ENCODE measurements around the gene C22orf39.

Gene C22orf39

GRCh38 chr22:19447330-19448075, at the start of gene C22orf39:
Gene C22orf39, minus strand, starts transcription at chr22:19447711. Its CDS starts 23 bp downstream, at chr22:19447688.
- DNase-seq: peak; percentile 78

GRCh38 chr22:19497245-19497644, 49.7 kb upstream of the C22orf39 start:
- DNase-seq: no peak

DNA sequence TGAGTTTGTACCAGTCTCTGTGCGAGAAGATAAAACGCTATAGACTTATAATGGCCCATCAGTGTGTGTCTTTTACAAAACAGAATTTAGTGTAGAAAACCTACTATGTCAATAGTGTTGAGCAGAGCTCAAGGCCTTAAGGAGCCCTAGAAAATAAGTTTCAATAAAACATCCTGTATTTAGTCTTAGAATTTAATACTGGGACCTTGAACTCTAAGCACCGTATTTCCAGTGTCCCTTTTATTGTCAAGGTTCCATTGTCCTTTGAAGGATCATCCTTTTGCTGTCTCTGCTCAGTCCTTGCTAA, 48.8 kb upstream of the C22orf39 start:
- DNase-seq: no peak

GRCh38 chr22:19495562-19496323, 48.2 kb upstream of the C22orf39 start:
- DNase-seq: no peak

GRCh38 chr22:19494676-19495173, 47.2 kb upstream of the C22orf39 start:
- no peak for DNase-seq

DNA sequence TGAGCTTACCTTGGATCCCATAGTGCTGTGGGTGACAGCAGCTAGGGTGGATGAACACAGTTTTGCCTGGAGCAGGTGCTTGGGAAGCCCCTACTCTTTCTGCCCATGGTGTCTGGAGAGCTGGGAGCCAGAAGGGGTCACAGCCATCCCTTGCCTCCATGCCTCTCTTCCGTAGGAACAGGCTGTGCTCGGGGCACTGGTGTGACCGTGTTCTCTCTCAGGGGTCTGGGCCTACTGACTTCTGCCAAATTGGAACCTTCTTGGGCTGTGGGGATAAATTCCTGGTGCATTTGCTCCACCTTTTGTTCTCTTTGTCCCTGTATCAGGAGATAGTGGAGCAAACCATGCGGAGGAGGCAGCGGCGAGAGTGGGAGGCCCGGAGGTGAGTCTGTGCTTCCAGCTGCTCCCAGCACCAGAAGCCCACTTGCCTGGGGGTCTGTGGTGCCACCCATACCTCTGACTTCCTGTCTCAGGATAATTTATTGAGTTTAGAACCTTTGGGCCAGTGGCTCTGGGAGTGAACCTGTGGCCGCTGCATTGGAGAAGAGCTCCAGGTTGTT, 46.6 kb upstream of the C22orf39 start:
- DNase-seq: no peak

DNA sequence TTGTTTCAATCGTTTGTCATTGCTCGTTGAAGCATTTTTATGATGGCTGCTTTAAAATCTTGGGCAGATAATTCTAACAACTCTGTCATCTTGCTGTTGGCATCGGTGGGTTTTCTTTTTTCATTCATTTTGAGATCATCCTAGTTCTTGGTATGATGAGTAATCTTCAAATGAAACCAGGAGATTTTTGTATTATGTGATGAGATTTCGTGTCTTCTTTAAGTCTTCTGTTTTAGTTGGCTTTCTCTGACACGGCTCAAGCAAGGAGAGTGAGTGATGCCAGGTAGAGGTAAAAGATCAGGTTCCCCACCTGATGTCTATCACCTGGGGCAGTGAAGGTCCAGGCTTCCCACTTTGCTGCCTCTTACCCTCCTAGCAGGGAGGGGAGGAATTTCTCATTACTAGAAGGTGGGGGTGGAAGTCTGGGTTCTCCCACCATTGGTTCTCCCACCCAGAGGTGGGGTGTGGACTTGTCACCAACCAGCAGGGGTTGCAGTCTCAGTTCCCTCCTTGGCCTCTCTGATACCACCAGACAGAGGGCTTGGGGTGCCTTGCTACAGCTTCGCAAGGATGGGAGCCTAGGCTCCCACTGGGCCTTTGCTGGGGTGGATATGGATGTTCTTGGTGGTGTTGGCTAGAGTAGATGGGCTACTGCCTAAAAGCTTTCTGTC, 45.1 kb upstream of the C22orf39 start:
- no peak for DNase-seq

GRCh38 chr22:19490628-19491230, 43.2 kb upstream of the C22orf39 start:
- DNase-seq: no peak

DNA sequence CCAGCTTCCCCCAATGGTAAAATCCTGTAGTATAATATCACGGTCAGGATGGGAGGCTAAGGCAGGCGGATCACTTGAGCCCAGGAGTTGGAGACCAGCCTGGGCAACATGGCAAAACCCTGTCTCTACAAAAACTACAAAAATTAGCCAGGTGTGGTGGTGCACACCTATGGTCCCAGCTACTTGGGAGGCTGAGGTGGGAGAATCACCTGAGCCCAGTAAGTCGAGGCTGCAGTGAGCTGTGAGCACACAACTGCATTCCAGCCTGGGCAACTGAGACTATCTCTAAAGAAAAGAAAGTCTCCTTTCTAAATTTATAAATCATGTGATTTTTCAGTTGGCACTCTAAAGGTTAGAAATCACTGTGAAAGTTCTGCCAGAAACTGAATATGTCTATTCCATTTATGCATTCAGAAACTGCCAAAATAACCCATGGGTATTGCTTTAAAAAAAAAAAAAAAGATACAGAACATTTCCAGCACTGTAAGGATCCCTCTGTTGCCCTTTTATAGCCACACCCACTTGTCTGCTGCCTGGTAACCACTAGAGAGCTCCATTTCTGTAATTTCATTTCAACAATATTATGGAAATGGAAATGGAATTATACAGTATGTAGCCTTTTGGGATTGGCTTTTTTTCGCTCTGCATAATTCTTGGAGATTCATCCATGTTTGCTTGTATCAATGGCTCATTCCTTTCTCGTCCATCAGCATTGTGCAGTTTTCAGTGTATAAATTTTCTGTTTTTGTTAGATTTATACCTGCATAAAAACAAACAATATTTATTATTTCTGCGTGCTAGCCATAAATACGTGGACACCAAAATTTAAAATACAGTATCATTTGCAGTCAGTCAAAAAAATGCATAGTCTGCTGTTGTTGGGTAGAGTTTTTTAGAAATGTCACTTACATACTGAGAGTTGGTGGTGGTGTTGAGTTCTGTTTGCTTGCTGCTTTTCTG, 41.7 kb upstream of the C22orf39 start:
- DNase-seq: no peak

GRCh38 chr22:19488285-19488684, 40.8 kb upstream of the C22orf39 start:
- DNase-seq: no peak

- no peak for DNase-seq
These were observed 36.2 kb upstream of the C22orf39 start for GRCh38 chr22:19483481-19484244.

GRCh38 chr22:19482297-19482696, 34.8 kb upstream of the C22orf39 start:
- DNase-seq: no peak

- no peak for DNase-seq
These were observed 33.3 kb upstream of the C22orf39 start for GRCh38 chr22:19480789-19481188.

GRCh38 chr22:19480173-19480568, 32.7 kb upstream of the C22orf39 start:
- no peak for DNase-seq

- peak; percentile 60 for DNase-seq
These were observed 32.1 kb upstream of the C22orf39 start, which contains the start of gene CDC45 for GRCh38 chr22:19479355-19480172. Gene CDC45, plus strand, starts transcription at chr22:19479920. Its CDS starts 49 bp downstream, at chr22:19479969.

DNA sequence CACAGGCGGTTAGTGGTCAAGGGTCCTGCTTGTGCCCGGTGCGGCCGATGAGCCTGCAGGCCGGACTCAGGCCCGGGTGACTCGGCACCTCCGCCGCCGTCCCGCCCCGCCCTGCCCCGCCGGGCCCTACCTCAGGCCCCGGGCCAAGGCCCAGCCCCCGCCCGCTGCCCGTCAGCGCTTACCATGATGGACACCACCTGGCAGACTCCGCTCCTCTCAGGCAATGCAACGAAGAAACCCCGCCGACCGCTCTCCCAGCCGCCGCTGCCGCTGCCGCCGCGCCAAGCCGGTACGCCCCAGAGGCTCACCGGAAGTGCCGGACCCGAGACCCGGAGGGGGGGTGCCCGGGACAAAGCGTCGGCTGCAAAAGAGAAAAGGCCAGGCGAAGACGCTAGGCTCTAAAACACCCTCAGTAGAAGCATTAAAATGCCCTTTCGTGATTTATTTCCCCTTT, 31.4 kb upstream of the C22orf39 start, which contains the start of gene UFD1:
Gene UFD1, minus strand, starts transcription at position 293 of the 454 bp plus-strand sequence. Its CDS starts 108 bp downstream, at position 185.
- DNase-seq: peak; percentile 44

DNA sequence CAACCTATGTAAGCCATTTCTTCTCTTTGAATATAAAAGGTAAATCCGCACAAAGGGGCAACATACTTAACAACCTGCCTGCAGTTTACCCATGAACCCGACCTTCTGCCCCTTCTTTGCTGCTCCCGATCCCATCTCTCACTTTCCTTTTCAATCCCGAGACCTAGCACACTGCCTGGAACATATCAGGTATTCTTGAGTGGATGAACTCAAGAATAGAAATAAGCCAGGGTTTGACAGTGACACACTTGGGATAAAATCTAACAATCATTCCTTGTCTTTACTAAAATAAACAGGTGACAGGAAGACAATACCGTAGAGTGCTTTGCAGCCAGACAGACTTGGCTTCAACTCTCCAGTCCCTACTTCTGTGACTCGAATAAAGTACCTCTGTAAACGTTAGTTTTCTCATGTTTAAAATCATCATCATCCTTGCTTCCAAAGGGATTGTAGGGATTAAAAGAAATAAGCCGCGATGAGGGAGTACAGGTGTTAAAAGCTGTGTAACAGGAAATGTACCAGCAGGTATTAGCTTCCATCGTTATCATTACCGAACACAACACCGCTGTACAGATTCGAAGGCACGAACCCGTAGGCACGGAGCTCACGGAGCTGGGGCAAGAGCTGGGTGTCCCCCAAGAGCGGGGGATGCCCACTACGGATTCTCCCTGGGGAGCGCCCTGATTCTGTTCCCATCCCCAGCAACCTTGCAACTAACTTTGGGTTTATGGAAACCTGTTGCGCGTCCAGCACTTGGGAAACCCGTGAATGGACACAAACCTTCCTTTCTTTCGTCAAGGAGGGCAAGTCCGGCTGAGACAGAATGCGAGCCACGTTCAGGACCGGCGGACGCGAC, 30.8 kb upstream of the C22orf39 start:
- no peak for DNase-seq

- no peak for DNase-seq
These were observed 30.0 kb upstream of the C22orf39 start for GRCh38 chr22:19477321-19478044.

Measured in 8988T (cell line).